Memory B cell (primary cell): Measurements from ENCODE around the gene RASGRP2.

Experiments
- ATAC-seq: fragments of 150-1000 bp; cut with Tn5 transposase; 2 replicates; pipeline ENCODE4 v1.10.0; 2021; ENCODE audit warnings: low read depth, mild to moderate bottlenecking, moderate library complexity
- DNase-seq, 2 donors: peaks; one replicate each; pipeline ENCODE4 v3.0.0; 2022; ENCODE audit warnings: low spot score in 2 of 2
- H3K27ac Mint-ChIP-seq: one replicate; pipeline ENCODE4 v1.8.0; 2022; ENCODE audit warnings: mild to moderate bottlenecking, moderate library complexity, mixed read lengths
- H3K27me3 Mint-ChIP-seq: one replicate; pipeline ENCODE4 v1.8.0; 2022; ENCODE audit warnings: mixed read lengths
- H3K36me3 Mint-ChIP-seq: one replicate; pipeline ENCODE4 v1.8.0; 2022; ENCODE audit warnings: mild to moderate bottlenecking, mixed read lengths
- H3K4me1 Mint-ChIP-seq: one replicate; pipeline ENCODE4 v1.8.0; 2022; ENCODE audit warnings: mixed read lengths
- H3K4me3 Mint-ChIP-seq: one replicate; pipeline ENCODE4 v1.8.0; 2022; ENCODE audit warnings: mild to moderate bottlenecking, moderate library complexity, mixed read lengths
- H3K9me3 Mint-ChIP-seq: one replicate; pipeline ENCODE4 v1.8.0; 2022; ENCODE audit warnings: mixed read lengths

RASGRP2 gene

DNA sequence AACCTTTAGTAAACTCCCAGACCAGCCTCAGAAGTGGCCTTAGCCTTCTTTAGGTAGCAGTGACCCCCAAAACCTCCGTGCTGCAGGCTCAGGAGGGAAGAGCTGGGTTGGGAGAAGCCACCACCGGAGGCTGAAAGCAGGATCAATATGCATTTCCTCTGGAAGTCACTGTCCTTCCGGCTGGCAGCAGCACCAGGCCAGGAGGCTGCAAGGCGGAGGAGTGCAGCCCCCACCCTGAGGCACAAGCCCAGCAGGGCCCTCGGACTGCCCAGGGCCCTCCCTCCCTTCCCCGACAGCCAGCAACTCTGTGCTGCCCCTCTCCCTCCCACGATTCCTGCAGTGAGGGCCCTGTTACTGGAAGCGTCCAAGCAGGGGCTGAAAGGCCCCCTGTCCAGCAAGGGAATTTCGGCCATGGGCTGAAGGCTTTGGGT, 17.7 kb downstream of the RASGRP2 start:
- DNase-seq (no peak), ATAC-seq (no peak)
- H3K27ac Mint-ChIP-seq = no peak overlapping the region
- H3K9me3 Mint-ChIP-seq = no peaks in the 10 kb centered on the region
- peaks cover 7% of the 10 kb centered on the region for H3K27me3 Mint-ChIP-seq
- H3K4me1 Mint-ChIP-seq = peaks cover 23% of the 10 kb centered on the region
- H3K4me3 Mint-ChIP-seq = no peak overlapping the region
- H3K36me3 Mint-ChIP-seq = peaks cover 18% of the 10 kb centered on the region

DNA sequence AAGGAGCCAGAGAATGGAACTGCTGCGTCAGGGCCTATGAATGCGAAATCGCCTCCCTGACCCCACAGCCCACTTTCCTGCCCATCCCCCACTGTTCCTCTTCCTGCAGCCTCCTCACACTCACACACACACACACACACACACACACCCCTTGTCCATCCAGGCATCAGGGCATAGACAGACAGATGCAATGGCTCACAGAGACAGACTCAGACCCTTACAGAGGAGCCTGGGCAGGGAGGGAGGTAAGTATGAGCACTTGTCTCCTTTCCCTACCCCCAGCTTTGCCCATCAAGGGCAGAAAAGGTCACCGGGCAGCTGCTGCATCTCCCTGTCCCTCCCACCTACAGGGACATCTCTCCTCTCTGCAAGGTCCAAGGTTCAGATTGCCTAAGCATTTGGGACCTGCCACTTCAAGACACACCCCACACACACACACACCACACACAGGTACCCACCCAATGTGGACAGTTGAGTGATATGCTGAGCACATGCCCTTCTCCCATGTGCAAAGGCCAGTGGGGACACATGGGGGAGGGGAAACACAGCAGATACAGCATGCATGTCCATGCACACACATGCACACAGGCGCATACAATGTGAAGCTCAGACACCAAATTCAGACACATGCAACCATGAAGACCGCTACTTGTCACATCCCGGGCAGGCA, 18.9 kb downstream of the RASGRP2 start:
- DNase-seq (no peak), ATAC-seq (no peak)
- Mint-ChIP-seq H3K36me3 (peaks cover 15% of the 10 kb centered on the region), H3K27ac (peak overlapping the region; percentile 60), H3K9me3 (no peaks in the 10 kb centered on the region), H3K27me3 (peaks cover 17% of the 10 kb centered on the region), H3K4me3 (no peak overlapping the region), H3K4me1 (peaks cover 23% of the 10 kb centered on the region)

DNA sequence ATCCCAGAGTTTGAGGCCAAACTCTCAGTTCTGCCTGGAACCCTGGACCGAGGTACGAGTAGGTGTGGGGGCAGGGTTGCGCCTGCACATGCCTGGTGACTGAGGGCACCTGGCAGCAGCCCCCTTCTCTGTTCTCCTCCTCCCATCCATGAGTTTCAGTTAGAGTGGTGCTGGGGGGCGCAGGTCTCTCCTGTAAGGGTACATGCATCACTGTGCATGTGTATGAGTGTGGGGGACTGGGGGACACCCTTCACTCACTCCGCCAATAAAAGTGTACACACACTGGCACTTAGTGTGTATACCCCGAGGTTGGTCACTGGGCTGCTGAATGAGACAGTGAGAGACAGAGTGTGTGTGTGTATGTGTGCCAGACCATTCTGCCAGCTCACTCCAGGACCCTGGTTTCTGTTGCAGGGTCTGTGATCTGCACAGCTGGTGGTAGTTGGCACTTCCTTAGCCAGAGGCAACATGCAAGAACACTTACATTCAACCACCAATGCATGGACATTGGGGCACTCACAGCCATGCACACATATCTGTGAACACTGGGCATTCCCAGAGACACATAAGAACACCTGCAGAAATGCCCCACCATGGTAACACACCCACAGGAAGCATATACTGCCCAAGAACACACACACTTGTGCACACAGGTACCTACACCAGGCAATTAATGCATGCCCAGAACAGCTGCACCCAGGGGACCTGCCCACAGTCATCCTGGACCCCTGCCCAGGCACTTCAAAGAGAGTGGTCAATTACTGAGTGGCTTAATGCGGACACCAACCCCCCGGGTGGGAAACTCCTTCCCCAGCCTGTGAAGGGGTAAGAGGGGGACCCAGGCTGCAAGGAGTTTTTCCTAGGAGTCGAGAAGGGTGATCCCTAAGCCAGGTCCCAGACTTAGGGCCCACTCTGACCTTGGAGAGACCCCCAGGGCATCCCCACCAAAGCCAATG, 19.8 kb downstream of the RASGRP2 start:
- peaks cover 22% of the 10 kb centered on the region for H3K27me3 Mint-ChIP-seq
- DNase-seq (no peak), ATAC-seq (no peak)
- H3K4me1 Mint-ChIP-seq = peaks cover 23% of the 10 kb centered on the region
- H3K27ac Mint-ChIP-seq = peak overlapping the region; percentile 60
- peak overlapping the region; percentile 72 for H3K4me3 Mint-ChIP-seq
- no peaks in the 10 kb centered on the region for H3K9me3 Mint-ChIP-seq
- peaks cover 12% of the 10 kb centered on the region for H3K36me3 Mint-ChIP-seq

DNA sequence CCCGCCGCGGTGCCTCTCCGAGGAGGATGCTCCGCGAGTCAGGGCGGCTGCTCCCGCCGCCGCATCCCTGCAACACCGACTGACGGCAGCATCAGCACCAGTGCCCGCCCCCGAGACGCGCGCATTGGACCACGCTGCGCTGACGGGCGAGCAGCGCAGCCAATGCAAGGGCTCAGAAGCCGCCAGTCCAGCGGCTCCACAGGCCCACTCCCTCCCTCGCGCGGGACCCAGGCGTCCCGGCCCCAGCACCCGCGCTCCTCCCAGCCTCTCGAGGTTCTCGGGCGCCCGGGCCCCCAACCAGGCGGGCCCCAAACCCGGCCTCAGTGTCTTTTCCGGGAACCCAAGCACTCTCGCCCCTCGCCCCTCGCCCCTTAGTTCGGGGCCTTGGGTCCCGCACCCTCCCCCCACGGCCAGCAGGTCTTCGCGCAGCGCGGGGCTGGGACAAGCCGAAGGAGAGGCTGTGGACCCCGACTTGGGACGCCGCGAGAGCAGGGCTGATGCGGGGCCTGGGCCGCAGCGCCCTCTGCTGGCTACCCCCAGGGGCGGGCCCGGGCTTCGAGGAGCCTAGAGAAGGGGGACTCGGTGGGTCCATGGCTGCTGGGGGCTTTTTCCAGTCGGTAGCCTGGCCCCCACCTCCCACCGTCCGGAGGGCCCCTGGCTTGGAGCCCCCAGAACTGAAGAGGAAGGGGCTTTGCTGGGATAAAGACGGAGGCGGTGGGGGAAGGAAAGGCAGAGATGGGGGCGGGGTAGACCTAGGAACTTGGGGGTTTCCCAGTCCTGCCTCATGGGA, 20.6 kb downstream of the RASGRP2 start, which contains the start of gene NRXN2:
NRXN2 (minus strand) TSS at position 81 of the 790 bp plus-strand sequence. CDS start 9,498 bp downstream, outside the sequence.
- Mint-ChIP-seq H3K4me1 (peaks cover 18% of the 10 kb centered on the region), H3K36me3 (peaks cover 7% of the 10 kb centered on the region), H3K27me3 (peaks cover 25% of the 10 kb centered on the region), H3K9me3 (no peaks in the 10 kb centered on the region), H3K27ac (peak within 1 kb of the TSS; percentile 30), H3K4me3 (peak within 1 kb of the TSS; percentile 72)
- DNase-seq = peak; percentile 80 to 90
- ATAC-seq = peak; percentile 87

DNA sequence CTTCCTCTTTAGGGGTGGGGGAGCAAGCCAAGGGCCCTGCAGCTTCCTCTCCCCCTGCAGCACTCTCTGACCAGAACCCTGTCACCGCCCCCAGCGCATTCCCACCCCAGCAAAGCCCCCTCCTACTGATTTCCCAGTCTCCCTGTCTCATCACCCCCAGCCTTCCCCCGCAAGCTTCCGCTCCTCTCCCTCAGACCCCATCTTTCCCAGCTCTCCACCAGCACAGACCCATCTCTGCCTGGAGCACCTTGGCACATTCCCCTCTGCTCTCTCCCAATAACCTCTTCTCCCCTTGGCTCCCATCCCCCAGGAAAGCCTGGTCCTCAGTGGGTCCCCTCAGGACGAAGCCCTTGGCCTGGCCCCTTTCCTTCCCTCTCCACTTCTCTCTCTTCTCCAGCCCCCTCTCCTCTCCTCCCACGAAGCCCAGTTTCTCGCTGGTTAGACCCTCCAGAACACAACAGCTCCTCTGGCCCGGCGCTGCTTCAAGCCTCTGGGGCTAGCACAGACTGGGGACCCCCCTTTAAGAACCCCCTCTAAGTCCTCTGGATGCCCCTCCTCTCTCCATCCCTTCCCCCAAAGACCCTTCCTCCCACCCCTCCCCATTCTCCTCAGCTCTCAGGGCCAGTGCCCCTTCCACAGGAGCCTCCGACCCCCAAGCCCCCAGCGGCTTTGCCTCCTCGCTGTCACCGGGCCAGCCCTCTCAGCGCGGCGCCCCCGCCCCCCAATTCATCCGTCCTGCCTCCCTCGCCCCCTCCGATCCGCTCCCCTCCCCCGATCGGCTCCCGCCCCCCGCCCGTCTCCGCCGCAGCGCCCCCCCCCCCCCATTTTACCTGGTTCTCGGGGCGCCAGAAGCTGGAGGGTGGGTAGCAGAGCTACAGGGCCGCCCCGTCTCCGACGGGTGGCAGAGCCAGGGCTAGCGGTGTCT, 21.5 kb downstream of the RASGRP2 start:
- peaks cover 18% of the 10 kb centered on the region for H3K4me1 Mint-ChIP-seq
- no peaks in the 10 kb centered on the region for H3K9me3 Mint-ChIP-seq
- no peak overlapping the region for H3K27ac Mint-ChIP-seq
- peaks cover 2% of the 10 kb centered on the region for H3K36me3 Mint-ChIP-seq
- peaks cover 31% of the 10 kb centered on the region for H3K27me3 Mint-ChIP-seq
- DNase-seq = no peak
- H3K4me3 Mint-ChIP-seq = peak overlapping the region; percentile 57
- ATAC-seq = no peak

DNA sequence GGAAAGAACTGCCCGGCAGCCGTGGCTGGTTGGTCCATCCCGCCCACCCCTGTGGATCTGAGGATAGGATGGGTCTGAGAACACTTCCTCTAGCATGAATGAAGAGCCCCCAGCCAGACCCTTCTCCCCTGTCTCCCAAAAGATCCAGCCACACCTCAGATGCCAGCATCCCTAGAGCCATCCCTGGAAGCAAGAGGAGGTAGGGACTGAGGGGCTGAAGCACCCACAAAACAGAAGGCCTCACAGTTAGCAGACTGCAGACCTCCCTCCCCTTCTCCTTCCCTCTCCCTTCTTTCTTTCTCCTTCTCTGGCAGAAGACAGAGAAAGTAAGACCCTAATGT, 22.6 kb downstream of the RASGRP2 start:
- H3K36me3 Mint-ChIP-seq = no peaks in the 10 kb centered on the region
- H3K27me3 Mint-ChIP-seq = peaks cover 37% of the 10 kb centered on the region
- ATAC-seq (no peak), DNase-seq (no peak)
- H3K9me3 Mint-ChIP-seq = no peaks in the 10 kb centered on the region
- H3K27ac Mint-ChIP-seq = no peak overlapping the region
- peaks cover 18% of the 10 kb centered on the region for H3K4me1 Mint-ChIP-seq
- H3K4me3 Mint-ChIP-seq = no peak overlapping the region

DNA sequence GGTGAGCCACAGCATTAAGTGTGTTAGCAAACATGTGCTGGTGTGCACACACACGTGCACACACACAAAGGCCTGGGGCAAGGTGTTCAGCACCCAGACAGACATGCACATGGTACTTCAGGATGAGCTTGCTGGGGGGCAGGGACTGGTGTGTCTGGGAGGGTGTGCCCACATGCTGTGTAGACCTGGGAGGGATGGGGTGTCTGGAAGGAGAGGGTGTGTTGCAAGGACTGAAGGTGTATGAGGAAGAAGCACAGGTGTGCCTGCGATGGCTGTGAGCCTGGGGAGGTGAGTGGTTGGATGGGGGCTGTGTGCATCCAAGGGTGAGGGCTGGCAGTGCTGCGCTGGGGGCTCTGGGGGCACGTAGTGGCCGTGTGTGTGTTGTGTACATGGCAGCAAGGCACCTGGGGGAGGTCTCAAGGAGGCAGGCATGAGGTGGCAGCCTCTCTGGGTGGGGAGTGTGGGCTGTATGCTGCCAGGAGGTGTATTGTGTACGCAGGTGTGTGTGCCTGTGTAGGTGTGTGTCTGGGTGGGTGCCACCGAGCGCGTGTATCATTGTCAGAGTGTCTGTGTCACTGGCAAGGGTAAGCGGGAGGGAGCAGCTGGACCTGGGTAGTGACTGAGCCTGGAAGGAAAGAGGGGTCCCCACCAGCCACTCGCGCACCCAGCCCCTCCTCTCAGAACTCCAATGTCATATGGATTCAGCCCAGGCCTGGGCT, 23.1 kb downstream of the RASGRP2 start:
- Mint-ChIP-seq H3K27ac (no peak overlapping the region), H3K36me3 (no peaks in the 10 kb centered on the region), H3K27me3 (peaks cover 41% of the 10 kb centered on the region), H3K4me1 (peaks cover 18% of the 10 kb centered on the region), H3K9me3 (no peaks in the 10 kb centered on the region), H3K4me3 (no peak overlapping the region)
- ATAC-seq (no peak), DNase-seq (no peak)

DNA sequence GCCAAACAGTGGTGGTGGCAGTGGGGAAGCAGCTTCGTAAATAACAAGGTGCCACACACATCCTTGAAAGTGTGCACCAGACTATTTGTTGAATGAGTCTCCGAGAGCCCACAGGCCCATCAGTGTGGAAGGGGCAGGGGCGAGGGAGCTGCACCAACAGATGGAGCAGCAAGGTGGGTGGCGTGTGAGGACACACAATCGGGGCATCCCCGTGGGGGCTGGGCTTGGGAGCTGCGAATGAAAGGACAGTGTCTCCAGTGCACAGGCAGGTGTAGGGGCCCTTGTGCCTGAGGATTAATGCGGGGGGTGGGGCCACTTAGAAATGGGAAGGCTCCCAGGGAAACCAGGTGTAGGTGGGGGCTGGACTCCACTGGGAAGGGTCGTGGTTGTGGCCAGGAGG, 23.8 kb downstream of the RASGRP2 start:
- no peak overlapping the region for H3K4me3 Mint-ChIP-seq
- peaks cover 16% of the 10 kb centered on the region for H3K4me1 Mint-ChIP-seq
- no peaks in the 10 kb centered on the region for H3K36me3 Mint-ChIP-seq
- DNase-seq (no peak), ATAC-seq (no peak)
- H3K27ac Mint-ChIP-seq = no peak overlapping the region
- H3K9me3 Mint-ChIP-seq = no peaks in the 10 kb centered on the region
- peaks cover 44% of the 10 kb centered on the region for H3K27me3 Mint-ChIP-seq

DNA sequence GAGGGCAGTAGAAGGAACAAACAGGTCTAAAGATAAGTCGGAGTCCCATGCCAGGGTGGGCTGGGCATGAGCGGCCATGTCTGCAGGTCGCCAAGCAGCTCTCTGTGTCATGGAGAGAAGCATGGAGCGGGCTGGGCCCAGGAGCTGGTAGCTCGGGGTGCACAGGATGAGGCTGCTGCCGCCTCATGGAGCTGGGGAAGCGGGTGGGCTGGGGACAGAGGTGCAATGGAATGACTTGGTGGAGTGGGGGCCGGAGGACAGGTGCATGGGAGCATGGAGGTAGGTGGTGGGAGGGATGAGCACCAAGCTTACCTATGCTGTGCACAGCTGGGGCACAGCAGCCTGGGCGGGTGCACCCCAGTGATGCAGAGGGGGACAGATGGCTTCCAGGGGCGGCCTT, 24.5 kb downstream of the RASGRP2 start:
- DNase-seq (no peak), ATAC-seq (no peak)
- H3K27me3 Mint-ChIP-seq = peaks cover 51% of the 10 kb centered on the region
- no peak overlapping the region for H3K27ac Mint-ChIP-seq
- H3K4me3 Mint-ChIP-seq = no peak overlapping the region
- H3K9me3 Mint-ChIP-seq = no peaks in the 10 kb centered on the region
- H3K4me1 Mint-ChIP-seq = peaks cover 16% of the 10 kb centered on the region
- no peaks in the 10 kb centered on the region for H3K36me3 Mint-ChIP-seq

DNA sequence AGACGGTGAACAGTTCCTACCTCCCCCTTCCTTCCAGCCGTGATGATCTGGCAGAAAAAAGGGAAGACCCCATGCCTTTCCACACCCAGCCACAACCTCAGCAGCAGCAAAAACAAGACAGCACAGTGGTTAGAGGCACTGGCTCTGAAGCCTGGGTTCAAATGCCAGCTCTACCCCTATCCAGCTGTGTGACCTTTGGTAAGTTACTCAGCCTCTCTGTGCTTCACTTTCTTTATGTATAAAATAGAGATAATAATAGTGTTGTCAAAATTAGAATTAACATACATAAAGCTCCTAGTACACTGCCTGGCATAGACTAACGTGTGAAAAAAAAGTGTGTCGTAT, 25.2 kb downstream of the RASGRP2 start:
- peaks cover 53% of the 10 kb centered on the region for H3K27me3 Mint-ChIP-seq

DNA sequence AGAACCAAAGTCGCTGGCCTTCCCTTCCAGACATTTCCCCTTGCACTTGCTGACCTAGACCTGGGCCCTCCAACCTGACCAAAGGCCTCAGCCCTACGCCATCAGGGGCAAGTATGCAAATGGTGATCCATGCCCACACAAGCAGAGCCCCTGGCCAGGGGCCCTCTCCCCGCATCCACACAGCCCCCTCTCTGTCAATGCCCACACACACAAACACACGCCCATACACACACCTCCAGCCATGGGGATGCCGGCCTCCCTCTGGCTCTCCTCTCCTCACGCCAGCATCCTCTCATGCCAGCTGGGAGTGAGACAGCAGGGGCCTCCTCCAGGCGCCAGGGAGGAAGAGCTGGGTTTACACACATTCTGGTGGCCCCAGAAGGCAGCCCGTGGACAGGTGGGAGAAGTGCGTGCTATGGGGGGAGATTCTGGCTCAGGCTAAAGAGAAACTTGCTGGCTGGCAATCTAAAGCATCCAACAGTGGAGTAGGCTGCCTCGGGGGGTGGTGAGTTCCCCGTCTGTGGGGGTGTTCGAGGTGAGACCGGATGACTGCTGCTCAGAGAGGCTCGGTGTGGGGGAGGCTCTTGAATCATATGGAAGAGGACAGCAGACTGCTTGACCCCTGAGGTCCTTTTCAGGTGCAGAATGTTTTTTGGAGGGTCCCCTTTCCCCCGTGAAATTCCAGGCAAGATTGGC, 25.7 kb downstream of the RASGRP2 start:
- H3K36me3 Mint-ChIP-seq = no peaks in the 10 kb centered on the region
- no peaks in the 10 kb centered on the region for H3K9me3 Mint-ChIP-seq
- peaks cover 53% of the 10 kb centered on the region for H3K27me3 Mint-ChIP-seq
- no peak for ATAC-seq
- H3K4me1 Mint-ChIP-seq = peaks cover 11% of the 10 kb centered on the region
- no peak for DNase-seq
- H3K4me3 Mint-ChIP-seq = no peak overlapping the region
- no peak overlapping the region for H3K27ac Mint-ChIP-seq

More for the DNA sequence above, 25.2 kb downstream of the RASGRP2 start:
- H3K9me3 Mint-ChIP-seq = no peaks in the 10 kb centered on the region
- H3K27ac Mint-ChIP-seq = no peak overlapping the region
- no peaks in the 10 kb centered on the region for H3K36me3 Mint-ChIP-seq
- peaks cover 13% of the 10 kb centered on the region for H3K4me1 Mint-ChIP-seq
- no peak for DNase-seq
- no peak for ATAC-seq
- H3K4me3 Mint-ChIP-seq = no peak overlapping the region

DNA sequence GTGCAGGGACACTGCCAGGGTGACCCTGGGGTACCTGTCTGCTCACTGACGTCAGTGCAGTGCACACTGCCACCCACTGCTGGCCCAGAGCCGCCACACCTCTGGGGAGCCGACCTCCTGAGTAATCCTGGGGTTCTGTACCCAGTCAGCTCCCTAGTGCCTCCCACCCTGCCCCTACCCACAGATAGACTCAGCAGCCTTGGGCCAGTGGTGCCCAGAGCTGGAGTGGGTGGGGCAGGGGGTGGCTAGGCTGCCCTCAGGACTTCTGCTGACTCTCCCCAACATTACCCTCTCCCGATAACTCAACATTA, 26.7 kb downstream of the RASGRP2 start:
- H3K36me3 Mint-ChIP-seq = no peaks in the 10 kb centered on the region
- no peaks in the 10 kb centered on the region for H3K9me3 Mint-ChIP-seq
- ATAC-seq (no peak), DNase-seq (no peak)
- no peak overlapping the region for H3K27ac Mint-ChIP-seq
- H3K4me3 Mint-ChIP-seq = no peak overlapping the region
- peaks cover 53% of the 10 kb centered on the region for H3K27me3 Mint-ChIP-seq
- peaks cover 14% of the 10 kb centered on the region for H3K4me1 Mint-ChIP-seq
